Stimulated activated memory B cell treated with anti-CD40 and anti-IgM and Interleukin-4, amounts not matched to agents 10 μg/mL and 1 μg/mL and 100 μg/mL, for 72 hours (primary cell): ENCODE data around the gene SULT1B1.

ENCODE experiments used
- ATAC-seq: fragments of 150-1000 bp; cut with Tn5 transposase; 2 replicates; pipeline ENCODE4 v1.10.0; 2021
- H3K27ac Mint-ChIP-seq: one replicate; pipeline ENCODE4 v1.8.0; 2022; ENCODE audit warnings: mild to moderate bottlenecking, mixed read lengths
- H3K27me3 Mint-ChIP-seq: one replicate; pipeline ENCODE4 v1.8.0; 2022; ENCODE audit warnings: mixed read lengths
- H3K36me3 Mint-ChIP-seq: one replicate; pipeline ENCODE4 v1.8.0; 2022; ENCODE audit warnings: mixed read lengths
- H3K4me1 Mint-ChIP-seq: one replicate; pipeline ENCODE4 v1.8.0; 2022; ENCODE audit warnings: mixed read lengths
- H3K4me3 Mint-ChIP-seq: one replicate; pipeline ENCODE4 v1.8.0; 2022; ENCODE audit warnings: mild to moderate bottlenecking, moderate library complexity, mixed read lengths
- H3K9me3 Mint-ChIP-seq: one replicate; pipeline ENCODE4 v1.8.0; 2022; ENCODE audit warnings: mixed read lengths

The SULT1B1 gene

GRCh38 chr4:69764311-69764710 is 3.9 kb upstream of the SULT1B1 start:
- H3K9me3 Mint-ChIP-seq: no peaks in the 10 kb centered on the region
- no peaks in the 10 kb centered on the region for H3K36me3 Mint-ChIP-seq
- no peaks in the 10 kb centered on the region for H3K4me1 Mint-ChIP-seq
- H3K27ac Mint-ChIP-seq: no peak overlapping the region
- H3K4me3 Mint-ChIP-seq: no peak overlapping the region
- no peaks in the 10 kb centered on the region for H3K27me3 Mint-ChIP-seq
- ATAC-seq: no peak

GRCh38 chr4:69763233-69763632 is 2.8 kb upstream of the SULT1B1 start:
- H3K4me3 Mint-ChIP-seq: no peak overlapping the region
- no peaks in the 10 kb centered on the region for H3K27me3 Mint-ChIP-seq
- no peak for ATAC-seq
- H3K9me3 Mint-ChIP-seq: no peaks in the 10 kb centered on the region
- no peak overlapping the region for H3K27ac Mint-ChIP-seq
- no peaks in the 10 kb centered on the region for H3K36me3 Mint-ChIP-seq
- no peaks in the 10 kb centered on the region for H3K4me1 Mint-ChIP-seq

DNA sequence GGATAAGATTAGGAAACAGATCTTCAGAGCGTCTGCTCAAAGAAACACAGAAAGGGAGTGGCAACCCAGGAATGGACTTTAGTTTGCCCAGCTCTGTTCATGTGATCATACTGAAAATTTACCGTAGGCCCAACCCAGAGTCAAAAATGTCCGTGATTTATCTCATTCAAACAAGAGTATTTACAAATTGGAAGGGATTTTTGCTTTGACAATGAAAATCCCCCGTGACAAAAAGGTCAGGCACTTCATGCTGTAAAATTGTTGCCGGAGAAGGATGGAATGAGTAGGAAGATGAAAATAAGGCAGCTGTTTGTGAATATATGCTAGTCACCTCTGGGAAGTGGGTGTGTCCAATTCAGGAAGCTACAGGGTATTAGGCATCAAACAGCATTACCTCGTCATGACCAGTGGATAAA is 1.2 kb downstream of the SULT1B1 start:
- no peaks in the 10 kb centered on the region for H3K27me3 Mint-ChIP-seq
- ATAC-seq: no peak

GRCh38 chr4:69757464-69757863 is 3.0 kb downstream of the SULT1B1 start:
- Mint-ChIP-seq H3K27ac (no peak overlapping the region), H3K4me1 (no peaks in the 10 kb centered on the region), H3K27me3 (no peaks in the 10 kb centered on the region), H3K36me3 (no peaks in the 10 kb centered on the region), H3K9me3 (no peaks in the 10 kb centered on the region), H3K4me3 (no peak overlapping the region)
- no peak for ATAC-seq

More for the DNA sequence above, 1.2 kb downstream of the SULT1B1 start:
- H3K4me1 Mint-ChIP-seq: no peaks in the 10 kb centered on the region
- no peaks in the 10 kb centered on the region for H3K36me3 Mint-ChIP-seq
- H3K9me3 Mint-ChIP-seq: no peaks in the 10 kb centered on the region
- no peak overlapping the region for H3K4me3 Mint-ChIP-seq
- H3K27ac Mint-ChIP-seq: no peak overlapping the region

DNA sequence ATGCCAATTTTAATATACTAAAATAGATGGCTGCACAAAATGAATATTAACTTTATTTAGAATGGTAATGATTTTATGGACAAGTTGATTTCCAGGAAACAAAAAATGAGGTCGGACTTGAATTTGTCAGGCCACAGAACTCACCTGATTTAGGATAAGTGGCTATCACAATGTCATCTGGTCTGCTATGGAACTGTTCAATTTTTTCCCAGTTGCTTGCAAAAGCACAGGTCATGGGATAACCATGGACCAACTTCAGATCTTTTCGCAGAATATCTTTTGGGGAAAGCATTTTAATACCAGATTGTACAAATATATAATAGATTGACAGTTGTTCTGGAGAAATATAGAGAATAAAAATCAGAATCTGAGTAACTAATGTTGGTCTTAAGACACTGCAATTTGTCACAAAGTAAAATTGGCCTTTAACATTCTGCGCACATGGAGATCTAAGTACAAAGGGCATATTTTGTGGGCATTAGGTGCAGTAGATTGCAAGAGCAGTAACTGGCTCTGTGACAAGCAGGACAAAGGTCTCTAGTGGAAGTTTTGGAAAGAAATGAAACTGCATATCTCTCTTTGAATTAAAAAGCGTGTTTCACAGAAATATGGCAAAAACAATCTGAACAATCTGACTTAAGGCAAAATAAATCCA is 5.4 kb downstream of the SULT1B1 start:
- no peak for ATAC-seq
- H3K27ac Mint-ChIP-seq: no peak overlapping the region
- no peaks in the 10 kb centered on the region for H3K36me3 Mint-ChIP-seq
- H3K4me1 Mint-ChIP-seq: no peaks in the 10 kb centered on the region
- no peak overlapping the region for H3K4me3 Mint-ChIP-seq
- H3K27me3 Mint-ChIP-seq: no peaks in the 10 kb centered on the region
- peaks cover 3% of the 10 kb centered on the region for H3K9me3 Mint-ChIP-seq

DNA sequence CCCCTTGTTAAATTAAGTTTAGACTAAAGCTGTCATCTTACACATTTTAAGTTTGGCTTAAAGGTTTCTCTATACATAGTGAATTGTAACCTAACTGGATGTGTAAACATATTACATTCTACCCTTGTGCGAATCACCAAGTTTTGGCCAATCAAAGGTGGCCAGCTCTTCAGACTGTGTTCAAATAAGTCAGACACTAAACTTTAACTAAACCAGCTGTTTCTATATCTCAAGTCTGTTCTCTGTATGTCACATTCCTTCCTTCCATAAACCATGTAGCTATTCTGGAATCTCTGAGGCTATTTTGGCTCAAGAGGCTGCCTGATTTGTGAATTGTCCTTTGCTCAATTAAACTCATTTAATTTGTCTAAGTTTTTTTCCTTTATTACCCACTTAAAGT is 6.7 kb downstream of the SULT1B1 start:
- ATAC-seq: no peak
- Mint-ChIP-seq H3K4me1 (no peaks in the 10 kb centered on the region), H3K27me3 (no peaks in the 10 kb centered on the region), H3K36me3 (no peaks in the 10 kb centered on the region), H3K4me3 (no peak overlapping the region), H3K9me3 (peaks cover 3% of the 10 kb centered on the region), H3K27ac (no peak overlapping the region)

GRCh38 chr4:69750346-69750745 is 10.1 kb downstream of the SULT1B1 start:
- ATAC-seq: no peak
- H3K4me3 Mint-ChIP-seq: no peak overlapping the region
- peaks cover 3% of the 10 kb centered on the region for H3K9me3 Mint-ChIP-seq
- no peaks in the 10 kb centered on the region for H3K27me3 Mint-ChIP-seq
- H3K27ac Mint-ChIP-seq: no peak overlapping the region
- H3K4me1 Mint-ChIP-seq: no peaks in the 10 kb centered on the region
- H3K36me3 Mint-ChIP-seq: no peaks in the 10 kb centered on the region

DNA sequence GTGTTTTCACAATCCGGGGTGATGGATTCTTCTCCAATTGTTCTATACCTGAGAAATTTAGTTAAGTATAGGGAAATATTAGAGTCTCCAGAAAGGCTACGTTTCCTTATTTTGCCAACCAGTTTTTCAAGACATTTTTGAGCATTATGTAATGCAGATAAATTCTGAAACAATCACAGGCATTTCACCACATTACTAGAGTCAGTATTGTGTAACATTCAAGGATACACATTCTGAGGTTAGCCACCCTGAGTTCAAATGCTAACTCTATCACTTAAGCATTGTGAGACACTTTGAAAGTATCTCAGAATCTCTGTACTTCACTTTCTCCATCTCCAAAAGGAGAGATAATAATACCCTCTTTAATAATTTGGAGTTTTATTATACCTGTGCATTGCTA is 10.6 kb downstream of the SULT1B1 start:
- no peak for ATAC-seq

GRCh38 chr4:69748173-69748572 is 12.2 kb downstream of the SULT1B1 start:
- no peak for ATAC-seq
- Mint-ChIP-seq H3K36me3 (no peaks in the 10 kb centered on the region), H3K9me3 (peaks cover 6% of the 10 kb centered on the region), H3K27me3 (no peaks in the 10 kb centered on the region), H3K4me1 (no peaks in the 10 kb centered on the region), H3K4me3 (no peak overlapping the region), H3K27ac (no peak overlapping the region)

More for the DNA sequence above, 10.6 kb downstream of the SULT1B1 start:
- no peak overlapping the region for H3K27ac Mint-ChIP-seq
- H3K9me3 Mint-ChIP-seq: peaks cover 3% of the 10 kb centered on the region
- H3K36me3 Mint-ChIP-seq: no peaks in the 10 kb centered on the region
- no peaks in the 10 kb centered on the region for H3K4me1 Mint-ChIP-seq
- H3K4me3 Mint-ChIP-seq: no peak overlapping the region
- no peaks in the 10 kb centered on the region for H3K27me3 Mint-ChIP-seq

DNA sequence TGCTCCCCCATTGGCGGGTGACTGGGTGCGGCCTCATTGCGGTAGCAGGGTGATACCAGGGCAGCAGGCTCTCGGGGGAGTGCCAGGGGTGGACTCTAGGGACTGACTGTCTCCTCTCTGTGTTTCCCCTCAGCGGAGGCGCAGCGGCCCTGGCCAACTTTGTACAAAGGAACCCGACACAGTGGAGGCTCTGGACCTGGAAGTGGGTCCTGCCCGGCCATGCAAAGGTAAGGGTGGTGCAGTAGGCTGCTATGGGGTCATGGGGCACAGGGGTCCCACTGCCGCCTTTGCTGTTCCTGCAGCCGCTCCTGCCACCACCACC is 16.3 kb downstream of the SULT1B1 start:
- no peak overlapping the region for H3K27ac Mint-ChIP-seq
- H3K36me3 Mint-ChIP-seq: no peaks in the 10 kb centered on the region
- no peak overlapping the region for H3K4me3 Mint-ChIP-seq
- no peaks in the 10 kb centered on the region for H3K27me3 Mint-ChIP-seq
- ATAC-seq: peak; percentile 26
- peaks cover 7% of the 10 kb centered on the region for H3K9me3 Mint-ChIP-seq
- no peaks in the 10 kb centered on the region for H3K4me1 Mint-ChIP-seq

DNA sequence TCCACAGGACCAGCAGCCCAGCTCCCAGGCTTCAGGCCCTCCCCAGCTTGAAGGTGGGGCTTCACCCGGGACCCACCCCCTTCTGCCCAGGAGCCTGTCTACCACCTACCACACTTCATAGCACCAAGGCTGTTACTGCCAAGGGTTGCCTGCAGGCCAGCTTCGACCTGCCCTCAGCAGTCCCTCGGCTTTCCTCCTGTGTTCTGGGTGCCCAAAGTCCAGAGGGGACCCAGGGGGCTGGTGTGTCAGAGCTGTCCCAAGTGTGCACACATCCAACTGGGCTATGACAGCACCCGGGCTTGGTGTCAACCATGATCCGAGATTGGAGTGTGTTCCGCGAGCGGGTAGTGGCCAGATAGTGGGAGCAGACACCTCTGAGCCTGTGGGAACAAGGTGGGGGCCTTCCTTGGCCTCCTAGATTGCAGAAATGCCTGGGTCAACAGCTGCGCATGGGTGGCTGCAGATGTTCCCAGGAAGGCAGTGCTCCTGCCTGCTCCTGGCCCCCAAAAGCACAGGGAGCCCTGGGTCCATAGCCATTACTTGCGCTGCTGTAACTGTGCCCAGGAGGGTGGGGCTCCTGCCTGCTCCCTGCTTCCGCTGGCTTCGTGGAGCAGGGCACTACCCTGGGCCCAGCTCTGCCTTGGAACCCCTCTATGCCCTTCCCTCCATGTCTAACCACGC is 16.8 kb downstream of the SULT1B1 start:
- H3K27ac Mint-ChIP-seq: no peak overlapping the region
- H3K4me3 Mint-ChIP-seq: no peak overlapping the region
- peaks cover 7% of the 10 kb centered on the region for H3K9me3 Mint-ChIP-seq
- ATAC-seq: peak; percentile 29
- H3K4me1 Mint-ChIP-seq: no peaks in the 10 kb centered on the region
- H3K36me3 Mint-ChIP-seq: no peaks in the 10 kb centered on the region
- no peaks in the 10 kb centered on the region for H3K27me3 Mint-ChIP-seq

DNA sequence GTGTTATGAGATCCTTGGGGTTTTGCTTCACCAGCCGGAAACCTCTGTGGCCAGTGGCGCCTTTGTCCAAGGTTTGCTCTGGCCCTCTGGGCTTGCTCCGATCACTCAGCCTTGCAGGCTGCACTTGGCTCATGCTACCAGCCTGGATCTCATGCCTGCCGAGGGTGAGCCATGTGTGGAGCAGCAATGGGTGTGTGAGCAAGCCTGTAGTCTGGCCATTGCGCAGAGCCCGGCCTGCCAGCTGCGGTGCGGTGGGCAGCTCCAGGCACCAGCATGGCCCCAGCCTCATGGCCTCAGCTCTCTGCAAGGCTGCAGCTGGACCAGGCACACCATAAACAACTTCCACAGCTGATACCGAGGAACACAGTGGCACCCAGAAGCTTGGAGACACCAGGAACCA is 17.8 kb downstream of the SULT1B1 start:
- no peak for ATAC-seq
- H3K4me1 Mint-ChIP-seq: no peaks in the 10 kb centered on the region
- H3K4me3 Mint-ChIP-seq: no peak overlapping the region
- H3K36me3 Mint-ChIP-seq: no peaks in the 10 kb centered on the region
- no peaks in the 10 kb centered on the region for H3K27me3 Mint-ChIP-seq
- H3K27ac Mint-ChIP-seq: no peak overlapping the region
- H3K9me3 Mint-ChIP-seq: peaks cover 7% of the 10 kb centered on the region

DNA sequence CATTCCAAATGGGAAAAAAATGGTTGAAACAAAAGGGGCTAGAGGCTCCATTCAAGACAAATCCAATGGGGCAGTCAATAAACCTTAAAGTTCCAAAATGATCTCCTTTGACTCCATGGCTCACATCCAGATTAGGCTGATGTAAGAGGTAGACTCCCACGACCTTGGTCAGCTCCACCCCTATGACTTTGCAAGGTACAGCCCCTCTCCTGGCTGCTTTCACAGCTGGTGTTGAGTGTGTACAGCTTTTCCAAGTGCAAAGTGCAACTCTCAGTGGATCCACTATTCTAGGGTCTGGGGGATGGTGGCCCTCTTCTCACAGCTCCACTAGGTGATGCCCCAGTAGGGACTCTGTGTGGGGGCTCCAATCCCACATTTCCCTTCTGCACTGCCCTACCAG is 21.5 kb downstream of the SULT1B1 start:
- Mint-ChIP-seq H3K4me3 (no peak overlapping the region), H3K36me3 (no peaks in the 10 kb centered on the region), H3K27ac (no peak overlapping the region), H3K4me1 (no peaks in the 10 kb centered on the region), H3K27me3 (no peaks in the 10 kb centered on the region), H3K9me3 (peaks cover 4% of the 10 kb centered on the region)
- ATAC-seq: no peak

DNA sequence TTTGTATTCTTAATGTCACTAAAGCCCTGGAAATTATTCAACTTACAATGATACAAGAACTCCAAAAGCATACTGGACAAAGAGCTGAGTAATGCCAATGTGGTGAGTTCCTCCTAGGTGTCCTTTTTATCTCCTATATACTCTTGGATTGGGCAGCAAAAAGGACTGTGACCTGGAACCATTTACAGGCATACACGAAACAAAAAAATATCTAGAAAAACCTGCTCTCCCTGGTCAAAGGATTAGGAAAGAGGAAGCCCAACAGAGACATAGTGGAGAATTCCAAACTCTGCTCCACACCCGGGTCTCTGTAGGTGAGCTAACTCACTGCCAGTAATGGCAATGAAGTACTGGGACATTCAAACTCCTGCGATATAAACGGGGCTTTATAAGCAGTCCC is 25.3 kb downstream of the SULT1B1 start:
- no peak overlapping the region for H3K27ac Mint-ChIP-seq
- H3K36me3 Mint-ChIP-seq: no peaks in the 10 kb centered on the region

DNA sequence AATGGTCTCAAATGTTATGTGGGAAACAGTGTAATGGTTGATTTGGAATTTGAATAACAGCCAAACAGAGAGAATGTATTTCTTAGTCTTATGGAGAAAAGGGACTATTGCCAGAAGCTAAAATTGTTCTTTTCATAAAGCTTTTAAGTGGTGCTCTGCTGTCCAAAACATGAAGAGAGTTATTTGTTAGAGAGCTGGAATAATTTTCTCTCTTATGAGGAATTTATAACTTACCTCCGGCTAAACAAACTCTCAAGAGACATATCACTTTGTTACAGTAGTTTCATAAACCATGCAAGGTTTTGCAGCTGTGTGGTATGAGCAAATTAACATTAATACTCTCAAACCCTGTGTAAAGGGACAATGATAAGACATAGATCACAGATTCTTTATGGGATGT is 28.6 kb downstream of the SULT1B1 start:
- no peak overlapping the region for H3K27ac Mint-ChIP-seq
- no peak overlapping the region for H3K4me3 Mint-ChIP-seq
- no peak for ATAC-seq
- no peaks in the 10 kb centered on the region for H3K36me3 Mint-ChIP-seq
- H3K4me1 Mint-ChIP-seq: no peaks in the 10 kb centered on the region
- no peaks in the 10 kb centered on the region for H3K27me3 Mint-ChIP-seq
- H3K9me3 Mint-ChIP-seq: no peaks in the 10 kb centered on the region

More for the DNA sequence above, 25.3 kb downstream of the SULT1B1 start:
- Mint-ChIP-seq H3K27me3 (no peaks in the 10 kb centered on the region), H3K4me1 (no peaks in the 10 kb centered on the region), H3K9me3 (peaks cover 4% of the 10 kb centered on the region), H3K4me3 (no peak overlapping the region)
- ATAC-seq: no peak

- H3K27me3 Mint-ChIP-seq: no peaks in the 10 kb centered on the region
- no peak for ATAC-seq
- H3K4me3 Mint-ChIP-seq: no peak overlapping the region
- H3K4me1 Mint-ChIP-seq: no peaks in the 10 kb centered on the region
- no peak overlapping the region for H3K27ac Mint-ChIP-seq
- H3K9me3 Mint-ChIP-seq: no peaks in the 10 kb centered on the region
- H3K36me3 Mint-ChIP-seq: no peaks in the 10 kb centered on the region
These were observed 29.2 kb downstream of the SULT1B1 start for GRCh38 chr4:69731241-69731640.
